Right lobe of liver (tissue), 4 donors: ENCODE results near the gene FCGR3B.
"Not testable (repeated sequence)": the region's sequence is repeated elsewhere in the genome, so short reads cannot be mapped to it uniquely, and the experiment has no call there.

Experiments
- CTCF ChIP-seq, 4 donors: fragments of 200-600 bp in 3 of 4; fragments of 450-650 bp in 1 of 4; IDR thresholded peaks; one replicate each; pipeline versions ENCODE4 v1.5.1 to v1.8.0; 2016 to 2022; ENCODE audit warnings: antibody characterized with exemption in 4 of 4, mild to moderate bottlenecking in 2 of 4
- POLR2A ChIP-seq: fragments of 450-650 bp; IDR thresholded peaks from one replicate; pipeline ENCODE4 v1.6.1; 2017; ENCODE audit warnings: antibody characterized with exemption, mild to moderate bottlenecking
- donor health status: DM: no; HTN: no; CAD: no.
- donor health status: DM: no; HTN: no; CAD: no.
- donor health status: DM: no; HTN: yes; CAD: no.

- TF ChIP-seq CTCF (IDR thresholded peaks at IDR 0.05); POLR2A: not testable (repeated sequence)
These were observed 8.9 kb downstream of the FCGR3B start for GRCh38 chr1:161622054-161622453.
